SK-N-MC (cell line): ENCODE results near the gene GINS2.

Source experiments
- DNase-seq: peaks from one replicate; pipeline ENCODE4 v3.0.0-alpha.2; 2011; ENCODE audit warnings: low read depth, low spot score
- H3K27ac ChIP-seq: fragments of 200-600 bp; sonication (generic); 2 replicates; pipeline ENCODE4 v1.5.1; 2016; ENCODE audit warnings: mixed run types
- H3K36me3 ChIP-seq: fragments of 200-600 bp; sonication (generic); 2 replicates; pipeline ENCODE4 v1.6.1; 2017; ENCODE audit warnings: antibody characterized with exemption, low read length, mixed read lengths; ENCODE audit not compliant: insufficient read depth
- H3K4me3 ChIP-seq: fragments of 200-600 bp; sonication (generic); 2 replicates; pipeline ENCODE4 v1.5.1; 2016
- H3K9ac ChIP-seq: fragments of 200-600 bp; sonication (generic); 2 replicates; pipeline ENCODE4 v1.8.0; 2017; ENCODE audit warnings: mixed run types, mixed read lengths; ENCODE audit not compliant: insufficient read length
- H3K9me3 ChIP-seq: fragments of 200-600 bp; sonication (generic); 2 replicates; pipeline ENCODE4 v1.6.1; 2017; ENCODE audit warnings: low read depth, mild to moderate bottlenecking, antibody characterized with exemption, low read length, moderate library complexity, mixed read lengths
- EZH2 ChIP-seq: fragments of 200-600 bp; sonication (generic); IDR thresholded peaks from one replicate; pipeline ENCODE4 v1.6.1; 2017; ENCODE audit warnings: antibody characterized with exemption
- FOXP2 ChIP-seq: optimal IDR thresholded peaks from 2 replicates; pipeline ENCODE3; 2011; ENCODE audit warnings: mild to moderate bottlenecking, moderate library complexity; ENCODE audit not compliant: insufficient read depth; ENCODE audit errors: extremely low read length, control extremely low read depth
- POLR2AphosphoS5 ChIP-seq: IDR thresholded peaks from 2 replicates; pipeline ENCODE4 v1.6.1; 2012; ENCODE audit warnings: mild to moderate bottlenecking, low read depth, low read length, borderline replicate concordance

Gene GINS2

DNA sequence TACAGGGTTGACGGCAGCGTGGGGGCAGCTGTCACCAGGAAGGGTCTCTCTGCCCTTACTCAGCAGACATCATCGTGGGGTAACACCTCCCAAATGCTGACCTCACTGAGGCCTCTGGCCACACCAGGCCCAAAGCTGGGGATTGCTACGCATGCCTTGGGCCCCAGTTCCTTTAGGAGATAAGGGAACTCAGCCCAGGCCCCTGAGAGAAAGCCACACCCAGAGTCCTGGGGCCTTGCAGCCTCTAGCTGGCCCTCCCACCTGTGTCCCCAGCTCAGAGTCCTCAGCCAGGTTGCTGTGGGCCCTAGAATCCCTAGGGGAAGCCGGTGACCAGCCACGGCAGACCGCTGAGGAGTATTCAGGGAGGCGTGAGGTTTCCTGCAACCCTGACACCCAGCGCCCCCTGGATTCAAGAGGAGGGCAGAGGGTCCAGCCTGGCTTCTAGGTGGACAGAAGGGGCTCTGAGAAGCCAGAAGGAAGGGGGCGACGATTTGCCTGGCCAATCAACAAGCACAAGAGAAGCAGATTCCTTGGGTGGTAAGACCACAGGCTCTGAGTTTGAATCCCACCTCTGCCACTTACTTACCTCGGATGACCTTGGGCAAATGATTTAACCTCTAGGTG lies 10.3 kb upstream of the GINS2 start:
- no peak overlapping the region for H3K27ac ChIP-seq
- no peak overlapping the region for H3K9ac ChIP-seq
- TF ChIP-seq EZH2 = no peak
- TF ChIP-seq POLR2AphosphoS5 = no peak
- no peak for TF ChIP-seq FOXP2
- H3K4me3 ChIP-seq = no peak overlapping the region
- H3K36me3 ChIP-seq = no peaks in the 10 kb centered on the region
- no peak for DNase-seq
- H3K9me3 ChIP-seq = no peaks in the 10 kb centered on the region

DNA sequence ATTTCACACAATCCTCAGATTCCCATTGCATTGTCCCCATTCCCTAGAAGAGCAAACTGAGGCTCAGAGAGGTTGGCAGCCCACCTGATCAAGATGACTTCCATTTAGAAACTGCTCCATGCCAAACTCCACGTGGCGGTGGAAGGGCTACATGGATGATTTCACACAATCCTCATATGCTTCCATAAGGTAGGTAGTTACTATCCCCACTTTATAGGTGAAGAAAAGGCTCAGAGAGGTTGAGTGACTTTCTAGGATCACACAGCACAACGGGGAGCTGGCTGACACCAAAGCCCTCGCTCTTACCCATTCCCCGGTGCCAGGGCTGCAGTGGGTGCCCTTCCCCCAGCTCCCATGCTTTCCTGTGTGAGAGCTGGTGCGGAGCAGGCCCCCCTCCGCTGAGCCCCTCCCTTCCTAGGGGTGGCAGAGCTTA lies 9.7 kb upstream of the GINS2 start:
- DNase-seq = no peak
- Histone ChIP-seq H3K9ac (no peak overlapping the region), H3K4me3 (no peak overlapping the region), H3K27ac (no peak overlapping the region), H3K9me3 (no peaks in the 10 kb centered on the region), H3K36me3 (no peaks in the 10 kb centered on the region)
- TF ChIP-seq POLR2AphosphoS5 = no peak
- no peak for TF ChIP-seq FOXP2
- TF ChIP-seq EZH2 = no peak

DNA sequence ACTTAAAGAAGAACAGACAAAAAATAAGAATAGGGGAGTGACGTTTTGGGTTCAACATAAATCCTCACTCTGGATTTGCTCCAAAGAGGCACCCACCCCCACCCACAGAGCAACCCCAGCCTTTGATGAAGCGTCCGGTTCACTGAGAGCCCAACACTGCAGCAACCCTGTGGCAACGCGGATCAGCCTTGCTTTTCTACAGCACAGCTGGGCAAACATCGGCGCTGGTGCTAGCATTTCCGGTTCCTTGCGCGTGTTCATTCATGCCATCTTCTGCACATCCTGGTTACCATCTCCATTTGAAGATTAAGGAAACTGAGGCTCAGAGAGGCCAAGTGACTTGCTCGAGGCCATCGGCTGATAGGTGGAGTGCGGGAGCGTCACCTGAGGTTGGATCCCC lies 8.7 kb upstream of the GINS2 start:
- Histone ChIP-seq H3K4me3 (no peak overlapping the region), H3K9ac (no peak overlapping the region), H3K36me3 (no peaks in the 10 kb centered on the region), H3K27ac (no peak overlapping the region), H3K9me3 (no peaks in the 10 kb centered on the region)
- TF ChIP-seq EZH2 = no peak
- no peak for TF ChIP-seq POLR2AphosphoS5
- no peak for TF ChIP-seq FOXP2
- DNase-seq = no peak

DNA sequence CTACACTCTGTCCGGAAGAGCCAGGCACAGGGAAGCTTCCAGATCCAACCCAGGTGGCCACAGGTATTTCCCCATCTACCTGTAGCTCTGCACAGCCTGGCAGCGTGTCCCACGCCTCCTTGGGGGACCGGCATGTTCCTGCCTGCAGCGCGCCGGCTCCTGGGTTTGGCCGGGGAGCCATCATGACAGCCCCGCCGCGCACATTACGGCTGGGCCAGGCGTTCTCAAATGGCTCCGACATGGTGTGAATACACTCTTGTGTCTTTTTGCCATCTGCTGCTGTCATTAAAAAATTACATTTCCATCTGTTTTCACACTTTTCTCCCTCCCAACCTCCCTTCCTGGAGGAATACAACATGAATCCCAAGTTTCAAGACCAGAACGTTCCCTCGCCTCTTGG lies 8.0 kb upstream of the GINS2 start:
- Histone ChIP-seq H3K27ac (no peak overlapping the region), H3K9ac (no peak overlapping the region), H3K4me3 (no peak overlapping the region), H3K9me3 (no peaks in the 10 kb centered on the region), H3K36me3 (no peaks in the 10 kb centered on the region)
- TF ChIP-seq POLR2AphosphoS5 (no peak), EZH2 (no peak), FOXP2 (no peak)
- no peak for DNase-seq

DNA sequence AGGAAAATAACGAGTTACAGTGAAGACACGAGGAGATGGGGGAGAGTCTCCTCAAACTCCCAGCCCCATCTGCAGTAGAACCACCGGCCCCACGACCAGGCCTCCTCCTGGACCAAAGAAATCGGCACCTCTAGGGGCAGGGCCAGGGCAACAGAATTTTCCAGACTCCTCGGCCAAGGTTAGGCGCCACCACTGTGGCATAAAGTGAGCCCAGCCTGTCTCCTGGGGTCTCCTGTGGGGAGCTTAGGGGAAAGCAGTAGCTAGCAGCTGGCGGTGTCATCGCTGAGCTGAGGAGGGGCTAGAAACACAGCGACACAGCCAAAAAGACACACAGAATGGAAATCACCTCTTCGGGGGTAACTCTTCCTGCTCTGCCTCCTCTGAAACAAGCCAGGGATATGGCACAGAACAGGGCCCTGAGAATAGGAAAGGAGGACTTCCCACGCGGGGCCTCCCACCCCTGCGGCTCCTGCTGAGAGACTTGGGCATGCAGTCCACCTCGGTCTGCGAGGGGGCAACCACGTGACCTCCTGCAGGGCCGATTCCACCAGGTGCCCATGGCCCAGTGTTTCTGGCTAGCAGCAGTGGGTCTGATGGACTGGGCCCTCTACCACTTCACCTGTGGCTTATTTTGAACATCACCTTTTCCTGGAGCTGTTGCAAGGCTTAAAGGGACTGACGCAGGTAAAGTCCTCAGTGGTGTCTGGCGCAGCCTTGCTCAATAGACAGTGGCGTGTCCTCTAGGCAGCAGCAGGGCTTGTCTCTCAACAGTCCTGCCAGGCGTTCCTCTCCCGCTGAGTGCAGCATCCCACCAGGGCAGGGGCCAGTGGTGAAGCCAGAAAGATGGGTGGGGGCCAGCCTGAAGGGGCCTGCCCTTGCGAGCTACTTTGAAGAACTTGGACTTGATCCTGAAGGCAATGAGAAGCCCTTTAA lies 6.7 kb upstream of the GINS2 start:
- H3K9ac ChIP-seq = no peak overlapping the region
- DNase-seq = no peak
- no peak overlapping the region for H3K4me3 ChIP-seq
- TF ChIP-seq EZH2 = no peak
- no peak for TF ChIP-seq POLR2AphosphoS5
- no peak for TF ChIP-seq FOXP2
- no peak overlapping the region for H3K27ac ChIP-seq
- H3K36me3 ChIP-seq = no peaks in the 10 kb centered on the region
- no peaks in the 10 kb centered on the region for H3K9me3 ChIP-seq

DNA sequence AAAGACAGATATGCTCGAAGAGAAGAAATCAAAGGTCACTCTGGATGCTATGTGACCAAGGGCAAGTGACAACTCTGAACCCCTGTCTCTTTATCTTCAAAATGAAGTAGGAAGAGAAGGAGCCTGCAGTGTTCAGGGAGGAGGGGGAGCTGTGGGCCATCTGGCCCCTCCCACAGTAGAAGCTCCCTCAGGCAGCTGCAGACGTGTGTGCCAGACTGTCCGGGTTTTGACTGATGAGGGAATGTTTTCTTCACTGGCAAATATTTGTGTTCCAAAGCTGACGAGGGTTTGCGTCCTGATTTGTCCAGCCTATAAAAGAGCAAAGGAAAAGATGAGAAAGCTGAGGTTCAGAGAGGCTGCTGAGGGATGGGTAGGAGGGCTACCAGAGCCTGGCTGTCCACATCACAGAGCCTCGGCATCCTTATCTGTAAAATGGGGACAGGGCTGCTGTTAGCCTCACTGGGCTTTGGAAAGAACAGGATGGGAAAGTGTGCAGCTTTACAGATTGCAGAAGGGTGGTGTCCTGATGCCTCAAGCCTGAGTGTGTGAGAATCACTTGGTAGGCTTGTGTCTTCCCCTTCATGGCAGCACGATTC lies 1.8 kb upstream of the GINS2 start:
- Histone ChIP-seq H3K36me3 (no peaks in the 10 kb centered on the region), H3K4me3 (no peak overlapping the region), H3K9ac (no peak overlapping the region), H3K27ac (no peak overlapping the region), H3K9me3 (no peaks in the 10 kb centered on the region)
- TF ChIP-seq POLR2AphosphoS5 (no peak), FOXP2 (no peak), EZH2 (no peak)
- no peak for DNase-seq

DNA sequence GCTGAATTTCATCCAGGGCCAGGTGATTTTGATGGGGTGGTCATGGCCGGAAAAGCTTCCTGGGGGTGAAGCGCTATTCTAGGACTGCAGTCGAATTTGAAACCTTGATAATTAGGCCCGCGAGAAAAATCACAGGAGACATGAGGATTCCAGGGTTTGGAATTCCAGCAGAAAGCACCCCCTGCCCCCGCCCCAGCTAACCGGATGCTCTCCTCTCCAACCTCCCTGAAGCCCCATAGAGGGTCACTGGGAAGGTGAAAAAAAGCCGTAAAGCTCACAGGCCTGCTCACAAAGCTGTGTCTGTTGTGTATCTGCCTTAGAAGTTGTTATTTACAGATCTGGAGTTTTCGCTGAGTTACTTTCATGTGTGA lies 1.2 kb upstream of the GINS2 start:
- H3K4me3 ChIP-seq = no peak overlapping the region
- no peak for TF ChIP-seq POLR2AphosphoS5
- TF ChIP-seq FOXP2 = no peak
- no peak for TF ChIP-seq EZH2
- H3K36me3 ChIP-seq = no peaks in the 10 kb centered on the region
- no peak overlapping the region for H3K9ac ChIP-seq
- DNase-seq = no peak
- no peak overlapping the region for H3K27ac ChIP-seq
- no peaks in the 10 kb centered on the region for H3K9me3 ChIP-seq

DNA sequence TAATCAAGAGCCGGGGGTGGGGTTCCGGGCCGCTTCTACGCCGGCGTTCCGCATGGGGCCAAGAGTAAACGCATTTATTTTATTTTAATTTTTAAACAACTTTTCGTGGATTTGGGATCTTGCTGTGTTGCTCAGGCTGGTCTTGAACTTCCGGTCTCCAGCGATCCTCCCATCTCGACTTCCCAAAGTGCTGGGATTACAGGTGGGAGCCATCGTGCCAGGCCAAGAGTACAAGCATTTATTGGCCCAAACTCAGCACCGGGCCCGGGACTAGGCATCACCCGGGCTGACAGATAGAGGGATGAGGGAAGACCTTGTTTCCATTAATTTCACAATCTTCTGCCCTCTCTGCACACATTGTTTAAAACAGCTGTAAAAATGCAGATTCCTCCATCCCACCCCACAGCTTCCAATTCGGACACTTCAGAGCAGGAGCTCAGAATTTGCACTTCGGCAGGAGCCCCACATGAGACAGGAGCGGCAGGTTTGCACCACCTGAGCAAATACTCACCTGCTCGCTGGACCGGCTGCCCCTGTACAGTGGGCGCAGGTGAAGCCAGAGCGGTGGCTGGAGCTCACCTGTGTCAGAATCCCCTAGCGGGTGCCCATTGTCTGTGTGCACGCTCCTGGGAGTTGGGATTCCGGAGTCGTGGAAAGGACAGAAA lies 663 bp upstream of the GINS2 start:
- H3K36me3 ChIP-seq = no peaks in the 10 kb centered on the region
- no peaks in the 10 kb centered on the region for H3K9me3 ChIP-seq
- H3K9ac ChIP-seq = no peak overlapping the region
- no peak for TF ChIP-seq FOXP2
- TF ChIP-seq EZH2 = no peak
- no peak for TF ChIP-seq POLR2AphosphoS5
- peak overlapping the region; percentile 66 for H3K4me3 ChIP-seq
- no peak overlapping the region for H3K27ac ChIP-seq
- DNase-seq = no peak
